GM12878 (cell line): ENCODE results near the gene FOXO3. TPM values are rescaled to one million over a fixed set of nuclear protein-coding genes. Genes with fewer than 3 reads are reported as not detected.

Experiments
- ATAC-seq: fragments of 200-7000 bp; cut with Tn5 transposase; 3 replicates; pipeline ENCODE4 v1.9.1; 2020; ENCODE audit warnings: mild to moderate bottlenecking, moderate library complexity
- BruUV-seq: library from RNA; stranded (reverse); fragments of 400-500 nt; replicated peaks from 2 replicates; lab custom pipeline; 2021; lab: Mats Ljungman, UMichigan
- CTCF ChIA-PET: fragments of 300-600 bp; sonication (Branson Sonifier 250); formaldehyde crosslinking; extraction: SDS; loops from one replicate; lab custom pipeline; 2021; ENCODE audit warnings: inconsistent platforms; lab: Yijun Ruan, JAX
- POLR2A ChIA-PET: fragments of 350-600 bp; formaldehyde crosslinking; extraction: SDS; loops from one replicate; lab custom pipeline; 2021; ENCODE audit warnings: inconsistent platforms; lab: Charles Lee
- RAD21 ChIA-PET: fragments of 300-600 bp; sonication (Branson Sonifier 250); formaldehyde crosslinking; loops from one replicate; lab custom pipeline; 2023; ENCODE audit warnings: antibody characterized with exemption; ENCODE audit not compliant: unreplicated experiment; lab: Charles Lee
- SMC1A ChIA-PET: fragments of 300-600 bp; sonication (Branson Sonifier 250); formaldehyde crosslinking; loops from one replicate; lab custom pipeline; 2023; ENCODE audit not compliant: unreplicated experiment, uncharacterized antibody; lab: Charles Lee
- DNase-seq: peaks from one replicate; pipeline ENCODE4 v3.0.0-alpha.2; 2011; ENCODE audit warnings: low read depth, low spot score
- FAIRE-seq: peaks from 3 replicates; lab custom pipeline; 2011; peaks lifted over from hg19 to GRCh38; lab: Jason Lieb, UNC
- H2AFZ ChIP-seq: 2 replicates; pipeline ENCODE4 v1.6.0; 2011; ENCODE audit warnings: low read depth, low read length, control low read depth; ENCODE audit not compliant: control insufficient read depth
- H3K27ac ChIP-seq: 2 replicates; pipeline ENCODE4 v1.5.1; 2011; ENCODE audit warnings: control low read depth; ENCODE audit not compliant: control insufficient read depth, insufficient read depth
- H3K27me3 ChIP-seq, 2 experiments: replicated peaks in 1 of 2; 2 replicates each; pipeline versions ENCODE4 v1.6.0 to v1.6.1; 2011; ENCODE audit warnings: low read length in 1 of 2; ENCODE audit not compliant: control insufficient read depth in 2 of 2, insufficient read depth in 2 of 2
- H3K36me3 ChIP-seq, 2 experiments: 2 replicates each; pipeline ENCODE4 v1.5.1; 2011; ENCODE audit warnings: low read length in 1 of 2; ENCODE audit not compliant: control insufficient read depth in 2 of 2, insufficient read depth in 2 of 2
- H3K4me1 ChIP-seq: 2 replicates; pipeline ENCODE4 v1.6.1; 2011; ENCODE audit warnings: mild to moderate bottlenecking, low read length, moderate library complexity, mixed read lengths; ENCODE audit not compliant: control insufficient read depth, insufficient read depth
- H3K4me2 ChIP-seq: 2 replicates; pipeline ENCODE4 v1.6.0; 2011; ENCODE audit warnings: control low read depth; ENCODE audit not compliant: control insufficient read depth, insufficient read depth
- H3K4me3 ChIP-seq: fragments of 200-600 bp; sonication (generic); 2 replicates; pipeline ENCODE4 v1.5.1; 2016
- H3K79me2 ChIP-seq: 2 replicates; pipeline ENCODE4 v1.6.0; 2011; ENCODE audit warnings: low read length; ENCODE audit not compliant: control insufficient read depth, insufficient read depth
- H3K9ac ChIP-seq: 2 replicates; pipeline ENCODE4 v1.8.0; 2011; ENCODE audit warnings: low read length, control low read depth, mixed read lengths; ENCODE audit not compliant: control insufficient read depth, insufficient read depth
- H3K9me3 ChIP-seq: replicated peaks from 3 replicates; pipeline ENCODE4 v1.5.1; 2011; ENCODE audit warnings: mild to moderate bottlenecking, low read length; ENCODE audit not compliant: control insufficient read depth, insufficient read depth
- H4K20me1 ChIP-seq: 2 replicates; pipeline ENCODE4 v1.6.0; 2011; ENCODE audit not compliant: control insufficient read depth, insufficient read depth
- BCL11A ChIP-seq: IDR thresholded peaks from 2 replicates; pipeline ENCODE4 v1.6.1; 2011; ENCODE audit warnings: low read depth, low read length
- EP300 ChIP-seq, 2 experiments: fragments of 150-350 bp in 1 of 2; IDR thresholded peaks; 2 replicates each; pipeline ENCODE4 v1.6.1; 2011 to 2012; ENCODE audit warnings: low read depth in 2 of 2, low read length in 2 of 2, borderline replicate concordance in 1 of 2, improper control_type of control experiment in 1 of 2, inconsistent platforms in 1 of 2; ENCODE audit not compliant: control insufficient read depth in 1 of 2
- HDAC2 ChIP-seq: fragments of 200-600 bp; sonication (generic); IDR thresholded peaks from 2 replicates; pipeline ENCODE4 v1.6.1; 2017
- IKZF2 ChIP-seq, 2 experiments: fragments of 450-650 bp; IDR thresholded peaks; 2 replicates each; pipeline ENCODE4 v1.6.1; 2017; ENCODE audit warnings: mild to moderate bottlenecking in 2 of 2, moderate library complexity in 2 of 2
- JUNB ChIP-seq: IDR thresholded peaks from 2 replicates; pipeline ENCODE4 v1.6.1; 2016; ENCODE audit warnings: antibody characterized with exemption, mild to moderate bottlenecking
- KLF5 ChIP-seq: fragments of 450-650 bp; IDR thresholded peaks from 2 replicates; pipeline ENCODE4 v1.6.1; 2014; ENCODE audit warnings: mild to moderate bottlenecking; ENCODE audit not compliant: partially characterized antibody
- MYB ChIP-seq: fragments of 150-350 bp; IDR thresholded peaks from 2 replicates; pipeline ENCODE4 v1.6.1; 2014; ENCODE audit warnings: mild to moderate bottlenecking, low read depth, low read length, borderline replicate concordance
- PAX5 ChIP-seq: IDR thresholded peaks from 2 replicates; pipeline ENCODE4 v1.6.1; 2011; ENCODE audit warnings: low read depth, low read length, borderline replicate concordance
- RELA ChIP-seq: fragments of 450-650 bp; IDR thresholded peaks from 2 replicates; pipeline ENCODE4 v1.8.0; 2014; ENCODE audit warnings: borderline replicate concordance; ENCODE audit not compliant: partially characterized antibody
- SIN3A ChIP-seq: IDR thresholded peaks from 2 replicates; pipeline ENCODE4 v1.6.1; 2012; ENCODE audit warnings: low read depth, low read length, improper control_type of control experiment
- SP1 ChIP-seq: IDR thresholded peaks from one replicate; pipeline ENCODE4 v1.6.1; 2011; ENCODE audit warnings: low read depth, low read length
- TCF12 ChIP-seq: IDR thresholded peaks from 2 replicates; pipeline ENCODE4 v1.6.1; 2011; ENCODE audit warnings: low read depth, mild to moderate bottlenecking, low read length
- ZBED1 ChIP-seq: IDR thresholded peaks from 2 replicates; pipeline ENCODE4 v1.6.1; 2016; ENCODE audit warnings: borderline replicate concordance
- WGBS: methylation state at CpG from one replicate; pipeline ENCODE4 v1.1.6; 2016; ENCODE audit warnings: low lambda C conversion rate; ENCODE audit not compliant: insufficient replicate concordance, insufficient coverage; ENCODE audit errors: missing lambda C conversion rate; 5-methylcytosine and 5-hydroxymethylcytosine counted together
- in situ Hi-C: fragments of 300-500 bp; cut with MboI; formaldehyde crosslinking; loops from 9 replicates; pipeline ENCODE4 v1.14.3; 2018; ENCODE audit warnings: mixed read lengths
- intact Hi-C: fragments of 100-400 bp; cut with micrococcal nuclease; formaldehyde crosslinking; loops from one replicate; pipeline ENCODE4 v1.14.2; 2022; ENCODE audit not compliant: unreplicated experiment
- polyA plus RNA-seq, 11 experiments: library from polyadenylated mRNA; depleted of rRNA in 4 of 11; unstranded in 6 of 11; stranded (reverse) in 5 of 11; fragments of >200 nt; fragmentation: Nextera tagmentation in 4 of 11; fragmentation: Illumina TruSeq in 1 of 11; extraction: Ambion mirVana in 4 of 11; extraction: Trizol in 1 of 11; gene quantifications; 1 replicate in 1 of 11; 2 replicates in 10 of 11; pipeline versions ENCODE4 v1.2.1 to v1.2.3, GENCODE V29; 2011 to 2016; ENCODE audit warnings: inconsistent platforms in 2 of 11, missing spikeins in 2 of 11, low read depth in 1 of 11
- total RNA-seq, 4 experiments: library from RNA; depleted of rRNA in 3 of 4; stranded (reverse); fragments of >200 nt in 3 of 4; fragmentation: Illumina TruSeq in 1 of 4; extraction: Trizol in 1 of 4; gene quantifications; 2 replicates each; pipeline versions ENCODE4 v1.2.1 to v1.2.3, GENCODE V29; 2013 to 2021
- TF ChIP-seq, protein P1 (sequence below): IDR thresholded peaks from 2 replicates; pipeline ENCODE4 v1.6.1; 2011; ENCODE audit warnings: low read depth, mild to moderate bottlenecking, low read length, moderate library complexity, borderline replicate concordance; ENCODE audit errors: extremely low read depth
- TF ChIP-seq, protein P2 (sequence below): IDR thresholded peaks from 2 replicates; pipeline ENCODE4 v1.6.1; 2012; ENCODE audit warnings: low read depth, low read length, improper control_type of control experiment

FOXO3 gene
- total and polyA plus RNA-seq, 10 of the 15 experiments (the other 5 are each of a cell fraction or from before 2014, with no cell fraction given), result 0.82 to 4.5 (median 1.7) TPM

DNA sequence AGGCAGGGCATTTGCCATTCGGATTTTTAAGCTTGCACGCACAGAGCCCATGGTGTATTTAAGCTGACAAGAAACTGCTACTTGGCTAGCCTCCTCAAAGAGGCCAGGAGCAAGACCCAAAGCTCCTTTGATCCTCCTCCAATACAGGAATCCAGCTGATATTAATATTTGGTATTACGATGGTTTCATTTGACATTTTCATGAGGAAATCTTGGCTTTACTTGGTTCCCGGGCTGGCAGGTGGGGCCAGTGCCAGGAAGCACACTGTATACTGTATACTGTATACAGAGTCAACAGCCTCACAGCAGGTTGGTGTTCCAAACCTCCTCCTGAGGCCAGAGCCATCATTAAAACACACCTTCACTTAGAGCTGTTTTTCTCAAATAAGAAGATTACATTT lies 149.3 kb downstream of the FOXO3 start:
- Histone ChIP-seq H3K4me1 (no peaks in the 10 kb centered on the region), H3K9ac (no peak overlapping the region), H3K9me3 (no peaks in the 10 kb centered on the region; the same call in 2 of the 3 replicates), H3K79me2 (no peaks in the 10 kb centered on the region), H2AFZ (no peak overlapping the region), H3K27ac (no peak overlapping the region), H3K36me3 (no peaks in the 10 kb centered on the region), H3K27me3 (peaks cover 0 to 2% of the 10 kb centered on the region in 2 experiments; a peak in 2 of 4 replicates), H4K20me1 (no peaks in the 10 kb centered on the region), H3K4me3 (no peak overlapping the region), H3K4me2 (no peak overlapping the region)
- ATAC-seq, result no peak
- FAIRE-seq, result no peak
- ChIA-PET SMC1A (interaction anchor here (1.0 kb wide), 2 partner anchors 89 to 144 kb away, joined by 3 to 4 read pairs; no protein-coding TSS in a partner anchor), CTCF (interaction anchor here (0.6 to 0.8 kb wide), 2 partner anchors 11 to 59 kb away, joined by 3 read pairs; no protein-coding TSS in a partner anchor), RAD21 (no interaction called here), POLR2A (no interaction called here)
- 70% methylated on average over 4 of the region's 4 CpGs for WGBS
- intact Hi-C loops (no loop called here), in situ Hi-C loops (no loop called here)
- DNase-seq, result no peak
- no TSS peak for BruUV-seq
- no peak for TF ChIP-seq ZBED1
- TF ChIP-seq HDAC2, result no peak
- no peak for TF ChIP-seq KLF5
- no peak for TF ChIP-seq SP1
- no peak for TF ChIP-seq RELA
- TF ChIP-seq TCF12, result no peak
- TF ChIP-seq IKZF2 (IDR thresholded peaks at IDR 0.05), result no peak
- no peak for TF ChIP-seq SIN3A
- no peak for TF ChIP-seq EP300 (IDR thresholded peaks at IDR 0.05; ENCODE audit: borderline replicate concordance in 1 of 2, control insufficient read depth in 1 of 2, low read depth in 2 of 2, low read length in 2 of 2)
- TF ChIP-seq, protein P1, sequence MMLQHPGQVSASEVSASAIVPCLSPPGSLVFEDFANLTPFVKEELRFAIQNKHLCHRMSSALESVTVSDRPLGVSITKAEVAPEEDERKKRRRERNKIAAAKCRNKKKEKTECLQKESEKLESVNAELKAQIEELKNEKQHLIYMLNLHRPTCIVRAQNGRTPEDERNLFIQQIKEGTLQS, result no peak
- TF ChIP-seq PAX5, result no peak
- TF ChIP-seq, protein P2, sequence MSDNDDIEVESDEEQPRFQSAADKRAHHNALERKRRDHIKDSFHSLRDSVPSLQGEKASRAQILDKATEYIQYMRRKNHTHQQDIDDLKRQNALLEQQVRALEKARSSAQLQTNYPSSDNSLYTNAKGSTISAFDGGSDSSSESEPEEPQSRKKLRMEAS, result no peak
- TF ChIP-seq MYB, result no peak
- TF ChIP-seq BCL11A, result no peak
- TF ChIP-seq JUNB, result no peak
